Ascending aorta (tissue), 2 donors: Measurements from ENCODE around the gene CAMK1D. TPM values are rescaled to one million over a fixed set of nuclear protein-coding genes. Genes with fewer than 3 reads are reported as not detected.

Experiments used
- DNase-seq, 2 donors: peaks; one replicate each; pipeline ENCODE4 v3.0.0-alpha.2; 2019; ENCODE audit warnings: low spot score in 2 of 2
- H3K27ac ChIP-seq, 2 donors: fragments of 200-600 bp; sonication (generic); one replicate each; pipeline ENCODE4 v1.5.1; 2016 to 2017; ENCODE audit warnings: mild to moderate bottlenecking in 1 of 2
- H3K27me3 ChIP-seq: fragments of 200-600 bp; sonication (generic); one replicate; pipeline ENCODE4 v1.5.1; 2017
- H3K36me3 ChIP-seq, 2 donors: fragments of 200-600 bp; sonication (generic); one replicate each; pipeline ENCODE4 v1.5.1; 2016
- H3K4me1 ChIP-seq, 2 donors: fragments of 200-600 bp; sonication (generic); one replicate each; pipeline ENCODE4 v1.5.1; 2016 to 2017; ENCODE audit warnings: mild to moderate bottlenecking in 1 of 2
- H3K4me3 ChIP-seq, 2 donors: fragments of 200-600 bp; sonication (generic); one replicate each; pipeline ENCODE4 v1.5.1; 2016 to 2017; ENCODE audit warnings: mild to moderate bottlenecking in 1 of 2
- H3K9me3 ChIP-seq, 2 donors: fragments of 200-600 bp; sonication (generic); one replicate each; pipeline ENCODE4 v1.5.1; 2016
- intact Hi-C: fragments of 100-400 bp; cut with DNase I; formaldehyde crosslinking; loops from one replicate; pipeline ENCODE4 v1.15.1; 2023
- total RNA-seq: library from RNA; depleted of rRNA; stranded (reverse); fragments of >200 nt; gene quantifications from one replicate; pipeline ENCODE4 v1.1.0, GENCODE V29; 2016
- TF ChIP-seq, protein P1 (sequence below), 3 experiments: fragments of 200-600 bp in 2 of 3; fragments of 450-650 bp in 1 of 3; sonication (generic) in 2 of 3; IDR thresholded peaks; one replicate each; pipeline ENCODE4 v1.5.1; 2016 to 2019; ENCODE audit warnings: antibody characterized with exemption in 3 of 3, mild to moderate bottlenecking in 1 of 3, moderate library complexity in 1 of 3

Gene CAMK1D
- total RNA-seq, 1 donor from 2014 or later, result 4.2 TPM

- intact Hi-C loops, result no loop called here
- no peaks in the 10 kb centered on the region for H3K9me3 ChIP-seq
- no peaks in the 10 kb centered on the region for H3K36me3 ChIP-seq
- no peaks in the 10 kb centered on the region for H3K4me1 ChIP-seq
- H3K27ac ChIP-seq, result no peak overlapping the region
- DNase-seq, result no peak
- TF ChIP-seq, protein P1, sequence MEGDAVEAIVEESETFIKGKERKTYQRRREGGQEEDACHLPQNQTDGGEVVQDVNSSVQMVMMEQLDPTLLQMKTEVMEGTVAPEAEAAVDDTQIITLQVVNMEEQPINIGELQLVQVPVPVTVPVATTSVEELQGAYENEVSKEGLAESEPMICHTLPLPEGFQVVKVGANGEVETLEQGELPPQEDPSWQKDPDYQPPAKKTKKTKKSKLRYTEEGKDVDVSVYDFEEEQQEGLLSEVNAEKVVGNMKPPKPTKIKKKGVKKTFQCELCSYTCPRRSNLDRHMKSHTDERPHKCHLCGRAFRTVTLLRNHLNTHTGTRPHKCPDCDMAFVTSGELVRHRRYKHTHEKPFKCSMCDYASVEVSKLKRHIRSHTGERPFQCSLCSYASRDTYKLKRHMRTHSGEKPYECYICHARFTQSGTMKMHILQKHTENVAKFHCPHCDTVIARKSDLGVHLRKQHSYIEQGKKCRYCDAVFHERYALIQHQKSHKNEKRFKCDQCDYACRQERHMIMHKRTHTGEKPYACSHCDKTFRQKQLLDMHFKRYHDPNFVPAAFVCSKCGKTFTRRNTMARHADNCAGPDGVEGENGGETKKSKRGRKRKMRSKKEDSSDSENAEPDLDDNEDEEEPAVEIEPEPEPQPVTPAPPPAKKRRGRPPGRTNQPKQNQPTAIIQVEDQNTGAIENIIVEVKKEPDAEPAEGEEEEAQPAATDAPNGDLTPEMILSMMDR (IDR thresholded peaks at IDR 0.05), result no peak
- H3K4me3 ChIP-seq, result no peak overlapping the region
- H3K27me3 ChIP-seq, result no peaks in the 10 kb centered on the region
Measured at GRCh38 chr10:12681252-12681651, 331.9 kb downstream of the CAMK1D start.

DNA sequence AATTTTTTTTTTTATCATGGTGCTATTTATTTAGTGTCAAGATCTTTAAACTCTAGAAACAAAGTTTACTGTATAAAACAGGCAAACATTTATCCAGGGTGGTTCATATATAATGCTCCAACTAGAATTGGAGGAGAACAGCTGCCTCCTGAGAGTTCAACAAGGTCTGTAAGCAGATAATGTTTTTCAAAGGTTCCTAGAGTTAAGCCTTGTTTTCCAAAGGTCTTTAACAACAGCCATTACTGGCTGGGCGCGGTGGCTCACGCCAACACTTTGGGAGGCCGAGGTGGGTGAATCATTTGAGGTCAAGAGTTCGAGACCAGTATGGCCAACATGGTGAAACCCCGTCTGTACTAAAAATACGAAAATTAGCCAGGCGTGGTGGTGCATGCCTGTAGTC lies 335.4 kb downstream of the CAMK1D start:
- Histone ChIP-seq H3K9me3 (no peaks in the 10 kb centered on the region), H3K4me3 (no peak overlapping the region), H3K36me3 (no peaks in the 10 kb centered on the region), H3K27me3 (no peaks in the 10 kb centered on the region), H3K4me1 (no peaks in the 10 kb centered on the region), H3K27ac (no peak overlapping the region)
- intact Hi-C loops, result no loop called here
- TF ChIP-seq, protein P1 (IDR thresholded peaks at IDR 0.05), result no peak
- no peak for DNase-seq

DNA sequence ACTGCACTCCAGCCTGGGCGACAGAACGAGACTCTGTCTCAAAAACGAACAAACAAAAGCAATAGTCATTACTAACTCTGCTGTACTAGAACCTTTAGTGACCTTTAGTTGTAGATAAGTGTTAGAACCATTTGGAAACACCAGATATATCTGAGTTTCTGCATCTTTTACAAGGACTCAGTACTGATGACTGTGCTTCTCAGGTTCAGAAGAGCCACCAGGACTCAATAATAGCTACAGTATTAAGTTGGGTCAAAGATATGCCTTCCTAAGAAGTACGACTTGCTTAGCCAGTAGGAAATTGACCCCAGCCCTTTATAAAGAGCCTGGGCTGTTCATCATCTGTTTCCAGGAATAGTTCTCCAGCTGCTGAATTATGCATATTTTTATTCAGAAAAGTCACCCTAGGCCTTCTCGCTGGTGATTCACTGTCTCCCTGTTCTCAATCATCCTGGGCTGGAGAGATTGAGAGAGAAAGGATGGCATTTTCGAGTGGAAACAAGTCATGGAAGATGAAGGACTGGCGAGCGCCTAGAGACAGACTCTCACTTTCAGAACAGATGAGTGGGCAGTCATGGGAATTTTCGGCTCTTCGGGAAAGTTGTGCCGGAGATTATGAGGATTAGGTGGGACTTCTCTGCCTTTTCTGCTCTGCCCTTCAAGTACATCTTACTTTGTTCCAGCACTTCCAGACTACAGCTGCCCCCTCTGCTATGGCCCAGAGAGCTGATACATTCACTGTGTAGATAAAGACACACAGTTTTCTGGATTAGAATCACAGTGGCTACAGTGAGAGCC lies 336.1 kb downstream of the CAMK1D start:
- no peaks in the 10 kb centered on the region for H3K36me3 ChIP-seq
- H3K27ac ChIP-seq, result no peak overlapping the region
- no peaks in the 10 kb centered on the region for H3K4me1 ChIP-seq
- H3K27me3 ChIP-seq, result no peaks in the 10 kb centered on the region
- TF ChIP-seq, protein P1 (IDR thresholded peaks at IDR 0.05), result no peak
- intact Hi-C loops, result no loop called here
- no peaks in the 10 kb centered on the region for H3K9me3 ChIP-seq
- no peak for DNase-seq
- no peak overlapping the region for H3K4me3 ChIP-seq

- Histone ChIP-seq H3K36me3 (no peaks in the 10 kb centered on the region), H3K9me3 (no peaks in the 10 kb centered on the region), H3K27me3 (no peaks in the 10 kb centered on the region), H3K27ac (no peak overlapping the region), H3K4me3 (no peak overlapping the region), H3K4me1 (no peaks in the 10 kb centered on the region)
- no peak for DNase-seq
- TF ChIP-seq, protein P1 (IDR thresholded peaks at IDR 0.05), result no peak
- intact Hi-C loops, result no loop called here
Measured at GRCh38 chr10:12687996-12688395, 338.6 kb downstream of the CAMK1D start.

DNA sequence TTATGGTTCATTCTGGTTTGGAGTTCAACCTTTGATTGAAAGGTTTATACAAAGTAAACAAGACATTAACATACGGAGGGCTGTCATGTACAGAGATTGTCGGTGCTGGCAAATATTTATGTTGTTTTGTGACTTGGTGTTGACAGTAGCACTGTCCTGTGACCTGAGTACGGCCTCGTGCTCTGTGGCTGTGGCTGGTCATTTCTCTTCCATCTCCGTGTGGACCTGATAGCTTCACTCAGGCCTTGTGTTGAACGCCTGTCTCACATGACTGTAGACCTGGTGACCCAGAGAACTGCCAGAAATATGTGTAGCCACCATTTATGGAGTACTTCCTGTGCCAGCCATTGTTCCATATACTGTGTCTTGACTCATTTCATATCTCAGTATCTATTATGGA lies 340.5 kb downstream of the CAMK1D start:
- Histone ChIP-seq H3K9me3 (no peaks in the 10 kb centered on the region), H3K4me3 (no peak overlapping the region), H3K4me1 (no peaks in the 10 kb centered on the region), H3K27me3 (no peaks in the 10 kb centered on the region), H3K27ac (no peak overlapping the region), H3K36me3 (no peaks in the 10 kb centered on the region)
- TF ChIP-seq, protein P1 (IDR thresholded peaks at IDR 0.05), result no peak
- no peak for DNase-seq
- intact Hi-C loops, result no loop called here
